HG02610 (cell line): ENCODE data around the gene PIH1D2.
"Not testable (repeated sequence)": the region's sequence is repeated elsewhere in the genome, so short reads cannot be mapped to it uniquely, and the experiment has no call there.

Experiments
- ATAC-seq: cut with Tn5 transposase; IDR thresholded peaks from one replicate; pipeline ENCODE4 v1.9.1; 2021; ENCODE audit warnings: mild to moderate bottlenecking, moderate library complexity; ENCODE audit not compliant: unreplicated experiment

PIH1D2 gene

DNA sequence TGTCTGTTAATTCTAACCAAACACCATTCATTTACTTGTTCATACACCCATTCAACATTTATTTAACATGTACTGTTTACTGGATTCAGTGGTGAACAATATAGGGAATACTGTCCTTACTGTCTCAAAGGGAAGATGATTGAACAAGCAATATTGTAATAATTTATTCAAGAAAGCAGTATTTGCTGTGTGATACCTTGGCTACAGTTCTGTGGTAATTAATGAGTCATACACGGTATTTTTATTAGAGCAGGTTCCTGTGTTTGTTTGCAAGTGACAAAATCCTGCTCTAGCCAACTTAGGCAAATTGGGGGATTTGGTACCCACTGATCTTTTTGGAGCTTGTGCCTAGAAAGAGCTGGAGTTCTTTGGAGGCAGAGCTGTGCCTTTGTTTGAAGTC is 15.7 kb downstream of the PIH1D2 start:
- no peak for ATAC-seq

DNA sequence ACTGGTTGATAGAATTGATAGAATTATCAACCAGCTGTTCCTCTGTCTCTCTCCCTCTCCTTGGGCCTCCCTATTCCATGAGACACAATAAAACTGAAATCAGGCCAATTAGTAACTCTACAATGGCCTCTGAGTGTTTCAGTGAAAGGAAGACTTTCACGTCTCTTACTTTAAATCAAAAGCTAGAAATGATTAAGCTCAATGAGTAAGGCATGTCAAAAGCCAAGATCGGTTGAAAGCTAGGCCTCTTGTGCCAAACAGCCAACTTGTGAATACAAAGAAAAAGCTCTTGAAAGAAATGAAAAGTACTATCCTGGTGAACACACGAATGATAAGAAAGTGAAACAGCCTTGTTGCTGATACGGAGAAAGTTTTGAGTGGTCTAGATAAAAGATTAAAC is 16.6 kb downstream of the PIH1D2 start:
- ATAC-seq: no peak

DNA sequence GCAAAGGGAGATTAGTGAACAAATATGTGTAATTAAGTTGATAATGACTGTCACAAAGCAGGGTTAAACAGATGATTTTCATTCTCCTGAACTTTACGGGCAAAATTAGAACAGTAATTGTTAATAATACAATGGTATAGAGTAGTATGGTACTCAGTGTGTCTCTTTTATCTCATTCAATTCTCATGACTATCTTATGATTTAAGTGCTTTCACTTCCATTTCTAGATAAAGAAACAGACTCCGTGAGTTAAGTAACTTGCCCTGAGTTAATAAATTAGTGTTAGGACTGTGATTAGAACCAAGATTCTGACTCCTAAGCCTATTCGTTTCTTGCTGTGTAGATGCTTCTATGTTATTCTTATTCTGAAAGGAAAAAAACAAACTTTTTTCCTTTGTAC is 22.0 kb downstream of the PIH1D2 start:
- ATAC-seq: no peak

DNA sequence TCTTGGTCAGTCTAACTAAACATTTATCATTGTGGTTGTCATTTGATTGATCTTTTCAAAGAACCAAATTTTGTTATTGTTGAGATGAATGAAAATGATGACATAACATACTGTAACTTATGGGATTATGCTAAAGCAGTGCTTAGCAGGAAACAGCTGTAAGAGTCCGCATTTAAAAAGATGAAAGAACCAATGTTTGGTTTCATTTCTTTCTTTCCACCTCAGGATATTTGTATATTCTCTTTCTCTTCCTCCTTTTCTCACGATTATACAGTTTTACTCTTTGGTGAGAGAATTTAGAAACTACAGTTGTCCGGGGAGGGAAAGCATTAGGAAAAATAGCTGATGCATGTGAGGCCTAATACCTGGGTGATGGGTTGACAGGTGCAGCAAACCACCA is 23.1 kb downstream of the PIH1D2 start:
- peak; percentile 80 for ATAC-seq

DNA sequence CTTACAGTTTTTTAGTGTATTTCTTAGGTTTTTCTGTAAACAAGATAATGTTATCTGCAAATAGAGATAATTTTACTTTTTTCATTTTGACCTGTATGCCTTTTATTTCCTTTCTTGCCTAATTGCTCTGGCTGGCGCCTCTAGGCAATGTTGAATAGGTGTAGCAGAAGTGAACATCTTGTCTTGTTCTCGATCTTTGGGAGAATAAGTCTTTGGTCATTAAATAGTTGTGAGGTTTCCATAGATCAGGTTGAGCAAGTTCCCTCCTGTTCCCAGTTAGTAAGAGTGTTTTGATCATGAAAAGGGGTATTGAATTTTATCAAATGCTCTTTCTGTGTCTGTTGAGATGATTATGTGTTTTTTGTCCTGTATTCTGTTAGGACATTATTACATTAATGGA is 24.0 kb downstream of the PIH1D2 start:
- ATAC-seq: no peak

DNA sequence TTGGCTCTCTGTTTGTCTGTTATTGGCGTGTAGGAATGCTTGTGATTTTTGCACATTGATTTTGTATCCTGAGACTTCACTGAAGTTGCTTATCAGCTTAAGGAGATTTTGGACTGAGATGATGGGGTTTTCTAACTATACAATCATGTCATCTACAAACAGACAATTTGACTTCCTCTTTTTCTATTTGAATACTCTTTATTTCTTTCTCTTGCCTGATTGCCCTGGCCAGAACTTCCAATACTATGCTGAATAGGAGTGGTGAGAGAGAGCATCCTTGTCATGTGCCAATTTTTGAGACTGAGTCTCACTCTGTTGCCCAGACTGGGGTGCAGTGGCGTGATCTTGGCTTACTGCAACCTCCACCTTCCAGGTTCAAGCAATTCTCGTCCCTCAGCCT is 25.6 kb downstream of the PIH1D2 start:
- ATAC-seq: not testable (repeated sequence)

DNA sequence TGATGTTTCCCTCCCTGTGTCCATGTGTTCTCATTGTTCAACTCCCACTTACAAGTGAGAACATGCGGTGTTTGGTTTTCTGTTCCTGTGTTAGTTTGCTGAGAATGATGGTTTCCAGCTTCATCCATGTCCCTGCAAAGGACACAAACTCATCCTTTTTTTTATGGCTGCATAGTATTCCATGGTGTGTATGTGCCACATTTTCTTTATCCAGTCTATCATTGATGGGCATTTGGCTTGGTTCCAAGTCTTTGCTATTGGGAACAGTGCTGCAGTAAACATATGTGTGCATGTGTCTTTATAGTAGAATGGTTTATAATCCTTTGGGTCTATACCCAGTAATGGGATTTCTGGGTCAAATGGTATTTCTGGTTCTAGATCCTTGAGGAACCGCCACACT is 27.2 kb downstream of the PIH1D2 start:
- not testable (repeated sequence) for ATAC-seq

DNA sequence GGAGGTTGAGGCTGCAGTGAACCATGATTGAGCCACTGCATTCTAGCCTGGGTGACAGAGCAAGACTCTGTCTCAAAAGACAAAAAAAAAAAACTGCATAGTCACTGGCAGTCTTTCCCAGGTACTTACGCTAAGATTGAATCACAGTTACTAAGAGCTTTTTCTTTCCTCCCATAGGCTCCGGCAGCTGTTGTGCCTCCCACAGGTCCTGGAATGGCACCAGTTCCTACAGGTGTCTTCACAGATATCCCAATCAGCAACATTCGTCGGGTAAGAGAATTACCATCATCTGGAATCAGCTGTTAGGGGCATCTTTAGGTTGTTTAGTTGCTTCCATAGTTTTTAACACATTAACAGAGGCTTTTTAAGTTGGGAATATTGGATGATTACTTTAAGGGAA is 28.9 kb downstream of the PIH1D2 start:
- ATAC-seq: no peak

DNA sequence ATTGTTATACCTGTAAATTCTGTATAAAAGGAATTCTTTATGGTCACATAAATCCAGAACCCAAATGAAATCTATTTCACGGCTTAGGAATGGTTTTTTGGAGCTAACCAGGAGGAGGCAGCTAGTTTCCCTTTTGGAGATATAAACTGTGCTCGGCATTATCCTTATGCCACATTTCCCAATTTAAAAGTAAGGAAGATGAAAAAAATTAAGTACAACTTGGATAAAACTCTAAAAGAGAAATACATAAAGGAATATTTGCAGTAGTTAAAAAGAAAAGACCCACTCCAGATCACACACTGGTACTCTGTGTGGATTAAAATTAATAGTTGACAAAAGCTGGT is 30.9 kb downstream of the PIH1D2 start:
- ATAC-seq: no peak

DNA sequence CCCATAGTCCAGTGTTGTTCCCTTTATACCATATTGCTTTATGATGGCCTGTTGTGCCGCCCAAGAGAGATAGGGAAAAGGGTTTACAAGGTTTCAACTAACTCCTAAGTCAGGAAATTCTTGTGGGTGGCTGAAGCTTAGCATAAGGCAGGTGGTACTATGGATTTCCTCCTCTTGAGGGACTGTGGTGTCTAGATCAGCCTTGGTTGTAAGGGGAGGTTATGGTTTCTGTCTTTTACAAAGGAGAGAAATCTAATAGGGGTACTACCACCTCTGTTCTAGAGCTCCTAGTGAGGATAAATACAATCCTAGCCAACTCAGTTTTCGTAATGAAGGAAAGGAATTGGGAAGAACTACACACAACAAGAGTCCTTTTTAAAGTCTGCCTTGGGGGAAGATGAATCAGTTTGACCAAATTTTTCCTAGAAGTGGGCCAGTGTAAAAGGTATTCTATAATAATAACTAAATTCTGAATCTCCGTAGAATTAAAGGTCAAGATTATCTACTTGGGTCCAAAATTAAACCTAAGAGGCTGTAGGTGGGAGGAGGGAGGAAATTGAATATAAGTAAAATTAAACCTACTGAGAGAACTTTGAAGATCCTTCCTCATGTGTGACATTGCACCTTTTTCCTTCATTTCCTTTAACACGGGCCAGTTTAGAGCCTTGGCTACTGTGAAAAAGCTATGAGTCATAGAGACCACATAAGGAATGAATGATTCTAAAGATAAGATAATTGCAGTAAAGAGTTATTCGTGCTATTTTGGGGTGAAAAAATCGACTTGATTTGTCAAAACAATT is 31.5 kb downstream of the PIH1D2 start:
- no peak for ATAC-seq

DNA sequence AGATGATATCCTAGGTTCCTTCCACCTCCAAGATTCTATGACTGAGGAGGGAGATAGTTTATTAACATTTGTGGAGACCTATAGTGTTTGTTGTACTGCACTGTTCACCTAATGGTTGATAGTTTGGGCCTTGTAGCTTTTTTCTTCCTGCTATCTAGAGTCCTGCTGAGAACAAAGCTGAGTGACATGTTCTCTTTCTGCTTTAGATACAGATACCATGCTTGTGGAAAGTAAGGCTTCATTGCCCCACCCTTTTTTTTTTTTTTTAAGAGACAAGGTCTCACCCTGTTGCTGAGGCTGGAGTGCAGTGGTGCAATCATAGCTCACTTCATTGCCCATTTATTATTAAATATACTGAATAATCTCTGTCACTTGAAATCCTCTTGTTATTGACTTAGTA is 36.3 kb downstream of the PIH1D2 start:
- ATAC-seq: no peak

DNA sequence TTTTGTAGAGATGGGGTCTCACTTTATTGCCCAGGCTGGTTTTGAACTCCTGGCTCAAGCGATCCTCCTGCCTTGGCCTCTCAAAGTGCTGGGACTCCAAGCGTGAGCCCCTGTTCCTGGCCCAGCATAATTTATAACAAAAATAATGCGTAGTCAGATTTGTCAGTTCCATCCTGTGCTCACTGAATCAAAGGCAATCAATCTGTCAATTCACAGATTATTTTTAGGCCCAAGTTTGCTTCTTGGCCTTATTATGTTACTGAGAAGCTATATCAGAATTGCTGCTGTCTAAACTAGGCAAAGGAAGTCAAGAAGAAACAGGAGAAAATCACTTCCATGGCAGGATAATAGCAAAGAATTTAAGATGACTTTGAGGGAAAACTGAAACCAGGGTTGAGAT is 39.9 kb downstream of the PIH1D2 start:
- ATAC-seq: no peak

DNA sequence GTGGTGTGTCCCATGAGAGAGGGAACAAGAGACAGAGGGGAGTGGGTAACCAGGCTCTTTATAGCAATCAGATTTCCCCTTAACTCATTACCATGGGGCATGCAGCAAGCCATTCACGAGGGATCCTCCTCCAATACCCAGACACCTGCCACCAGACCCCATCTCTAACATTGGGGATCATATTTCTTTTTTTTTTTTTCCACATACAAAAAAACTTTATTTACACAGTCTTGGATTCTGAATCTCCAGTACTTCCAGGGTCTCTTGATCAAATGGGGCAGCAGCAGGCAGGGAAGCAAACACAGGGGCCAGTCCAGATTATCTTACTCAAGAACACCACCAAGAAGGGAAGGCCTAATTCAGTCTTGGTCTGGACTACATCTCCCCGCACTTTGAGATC is 44.4 kb downstream of the PIH1D2 start:
- no peak for ATAC-seq

DNA sequence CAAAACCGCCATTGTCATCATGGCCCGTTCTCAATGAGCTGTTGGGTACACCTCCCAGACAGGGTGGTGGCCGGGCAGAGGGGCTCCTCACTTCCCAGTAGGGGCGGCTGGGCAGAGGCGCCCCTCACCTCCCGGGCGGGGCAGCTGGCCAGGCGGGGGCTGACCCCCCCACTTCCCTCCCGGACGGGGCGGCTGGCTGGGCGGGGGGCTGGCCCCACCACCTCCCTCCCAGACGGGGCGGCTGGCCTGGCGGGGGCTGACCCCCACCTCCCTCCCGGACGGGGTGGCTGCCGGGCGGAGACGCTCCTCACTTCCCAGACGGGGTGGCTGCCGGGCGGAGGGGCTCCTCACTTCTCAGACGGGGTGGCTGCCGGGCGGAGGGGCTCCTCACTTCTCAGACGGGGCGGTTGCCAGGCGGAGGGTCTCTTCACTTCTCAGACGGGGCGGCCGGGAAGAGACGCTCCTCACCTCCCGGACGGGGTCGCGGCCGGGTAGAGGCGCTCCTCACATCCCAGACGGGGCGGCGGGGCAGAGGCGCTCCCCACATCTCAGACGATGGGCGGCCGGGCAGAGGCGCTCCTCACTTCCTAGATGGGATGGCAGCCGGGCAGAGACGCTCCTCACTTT is 46.9 kb downstream of the PIH1D2 start:
- not testable (repeated sequence) for ATAC-seq

DNA sequence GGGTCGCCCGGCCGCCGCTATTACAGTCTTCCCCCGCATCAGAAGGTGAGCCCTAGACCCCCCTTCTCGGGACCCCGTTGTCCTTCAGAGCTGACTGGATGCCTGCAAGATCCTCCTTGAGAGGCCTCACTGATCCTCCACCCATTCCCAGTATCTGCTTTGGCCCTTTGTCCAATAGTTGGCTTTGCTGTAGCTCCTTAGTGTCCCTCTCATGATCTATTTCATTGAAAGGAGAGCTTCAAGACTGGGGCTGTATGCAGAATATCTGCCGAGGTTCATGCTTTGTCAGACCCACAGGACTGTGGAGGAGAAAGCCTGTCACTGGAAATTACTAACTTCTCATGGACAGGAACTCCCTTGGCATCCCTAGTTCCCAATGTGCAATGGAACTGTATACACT is 48.1 kb downstream of the PIH1D2 start:
- ATAC-seq: no peak

DNA sequence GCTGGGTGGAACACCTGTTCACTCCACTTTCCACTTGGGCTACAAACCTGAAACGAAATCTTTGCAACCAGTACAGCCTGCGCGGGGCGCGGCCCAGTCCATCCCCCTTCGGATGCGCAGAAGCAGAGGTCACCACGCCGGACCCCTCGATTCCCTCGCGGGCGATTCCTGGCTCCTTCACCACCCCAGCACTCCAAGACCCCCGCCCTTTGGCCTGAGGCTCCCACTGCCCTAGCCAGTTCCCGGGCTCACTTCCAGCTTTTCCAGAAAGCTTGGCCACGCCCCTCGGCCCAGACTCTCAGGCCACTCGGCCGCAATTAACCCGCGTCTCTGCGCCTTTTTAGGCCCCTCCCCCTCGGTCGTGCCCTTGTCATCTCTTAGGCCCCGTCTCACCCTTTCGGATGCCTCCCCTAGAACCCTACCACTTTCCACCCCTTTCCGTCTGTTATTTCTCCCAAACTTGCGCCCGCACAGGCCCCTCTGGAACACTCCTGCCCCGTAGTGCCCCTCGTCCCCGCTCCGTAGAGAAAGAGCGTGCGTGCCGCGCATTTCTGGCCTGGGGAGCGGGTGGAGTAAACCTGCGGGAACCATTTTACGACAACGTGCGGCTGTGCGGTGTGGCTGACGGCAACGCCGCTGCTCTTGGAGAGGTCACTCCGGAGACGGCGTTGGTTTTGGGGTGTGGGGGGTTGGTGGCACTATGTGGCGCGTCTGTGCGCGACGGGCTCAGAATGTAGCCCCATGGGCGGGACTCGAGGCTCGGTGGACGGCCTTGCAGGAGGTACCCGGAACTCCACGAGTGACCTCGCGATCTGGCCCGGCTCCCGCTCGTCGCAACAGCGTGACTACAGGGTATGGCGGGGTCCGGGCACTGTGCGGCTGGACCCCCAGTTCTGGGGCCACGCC is 48.8 kb downstream of the PIH1D2 start, which contains the start of gene DLAT:
TSS of gene DLAT (plus strand) at position 636 of the 906 bp plus-strand sequence. CDS start at position 701, 65 bp downstream.
- peak; percentile 60 for ATAC-seq

DNA sequence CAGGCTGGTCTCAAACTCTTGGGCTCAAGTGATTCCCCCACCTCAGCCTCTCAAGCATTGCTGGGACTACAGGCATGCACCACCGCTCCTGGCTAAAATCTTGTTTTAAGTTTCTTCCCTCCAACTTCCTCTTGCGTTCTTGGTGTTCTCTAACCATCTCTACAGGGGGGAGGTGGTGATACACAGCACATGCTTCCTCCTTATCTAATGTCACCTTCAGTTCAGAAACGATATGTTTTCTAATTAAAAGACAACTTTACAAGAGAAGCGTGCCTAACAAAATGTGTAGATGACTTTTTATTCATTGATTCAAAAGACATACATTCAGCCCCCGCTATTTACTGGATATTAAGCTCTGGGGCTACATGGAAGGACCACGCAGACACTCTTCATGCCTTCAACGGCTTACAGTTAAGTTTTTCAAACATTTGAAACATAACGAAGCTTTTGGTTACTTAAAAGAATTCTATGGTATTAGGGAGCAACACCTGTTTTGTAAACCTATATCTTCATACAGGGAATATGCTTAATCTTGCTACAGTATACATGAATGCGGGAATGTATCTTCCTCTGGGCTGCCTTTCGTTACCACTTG is 49.5 kb downstream of the PIH1D2 start:
- peak; percentile 70 for ATAC-seq

DNA sequence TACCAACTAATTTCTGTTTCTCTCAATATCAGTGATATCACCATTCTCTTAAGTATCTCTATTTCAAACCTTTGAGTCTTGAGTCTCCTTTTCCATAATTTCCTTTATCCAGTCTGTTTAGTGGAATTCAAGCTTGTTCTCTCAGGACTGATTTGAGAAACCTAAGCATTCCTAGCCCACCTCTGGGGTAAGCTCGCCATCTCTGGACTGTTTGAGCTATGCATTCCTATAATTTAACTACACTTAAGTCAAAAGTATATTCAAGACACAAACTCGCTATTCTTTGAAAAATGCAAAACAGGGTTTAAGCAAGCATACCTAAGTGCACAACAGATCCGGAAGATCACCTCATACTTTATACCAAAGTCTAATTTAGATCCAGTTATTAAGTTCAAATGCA is 50.7 kb downstream of the PIH1D2 start:
- ATAC-seq: no peak

DNA sequence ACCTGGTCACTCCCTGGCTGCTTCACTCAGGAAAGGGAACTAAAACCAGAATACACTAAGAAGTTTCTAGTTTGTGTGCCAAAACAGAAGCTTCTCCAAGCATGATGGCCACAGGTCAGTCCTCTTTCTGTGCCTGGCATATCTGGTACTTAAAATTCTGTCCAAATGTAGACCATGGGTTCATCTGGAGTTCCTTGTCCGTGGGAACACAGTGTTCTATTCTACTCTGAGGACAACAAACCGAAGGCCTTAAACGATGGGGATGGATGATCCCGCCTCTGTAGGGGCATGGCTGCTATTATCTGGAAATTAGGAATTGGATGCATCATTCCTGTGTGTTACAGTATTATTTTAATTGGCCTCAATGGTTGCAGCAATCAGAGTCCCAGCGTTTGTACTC is 54.8 kb downstream of the PIH1D2 start:
- no peak for ATAC-seq
